ENCODE results near the gene DRGX.

DNA sequence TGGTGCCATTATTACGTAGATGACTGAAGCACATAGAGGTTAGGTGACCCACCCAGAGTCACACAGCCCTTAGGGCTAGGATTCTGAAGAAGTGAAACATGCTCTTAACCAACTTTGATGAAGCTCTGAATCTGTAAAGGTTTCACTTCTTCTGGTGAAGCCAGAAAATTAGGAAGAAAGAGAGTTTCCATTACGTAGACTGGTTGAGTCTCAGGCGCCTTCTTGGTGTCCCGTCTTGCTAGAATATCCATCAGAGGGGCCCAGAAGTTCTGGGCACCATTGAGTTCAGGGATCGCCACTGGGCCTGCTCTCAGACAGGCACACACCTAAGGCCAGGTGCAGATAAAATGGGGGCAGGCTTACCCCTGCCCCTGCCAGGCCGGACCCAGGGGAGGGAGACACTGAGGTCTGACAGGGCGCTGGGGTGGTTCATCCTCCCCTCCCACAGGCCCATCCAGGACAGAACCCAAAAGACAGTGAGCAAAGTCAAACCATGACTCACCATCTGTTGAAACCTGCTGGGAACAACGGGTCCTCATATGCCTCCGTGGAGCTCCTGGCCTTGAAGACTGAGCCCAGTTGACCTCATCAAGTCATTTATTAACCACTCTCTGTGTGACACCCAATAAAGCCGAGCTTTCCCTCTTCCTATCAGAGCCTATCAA lies 33.2 kb downstream of the DRGX start:
- TF ChIP-seq EZH2 (IDR thresholded peaks at IDR 0.05), result no peak
- no peak for TF ChIP-seq FOXP2 (optimal IDR thresholded peaks at IDR 0.05; ENCODE audit: control extremely low read depth, extremely low read length, insufficient read depth)
- TF ChIP-seq POLR2AphosphoS5 (IDR thresholded peaks at IDR 0.05; ENCODE audit: borderline replicate concordance, low read depth, low read length), result no peak

All from SK-N-MC (cell line).